GM12878 (cell line): ENCODE results near the gene CA7. TPM values are rescaled to one million over a fixed set of nuclear protein-coding genes. Genes with fewer than 3 reads are reported as not detected.

ENCODE experiments used
- ATAC-seq: fragments of 200-7000 bp; cut with Tn5 transposase; 3 replicates; pipeline ENCODE4 v1.9.1; 2020; ENCODE audit warnings: mild to moderate bottlenecking, moderate library complexity
- BruUV-seq: library from RNA; stranded (reverse); fragments of 400-500 nt; replicated peaks from 2 replicates; lab custom pipeline; 2021; lab: Mats Ljungman, UMichigan
- CTCF ChIA-PET: fragments of 300-600 bp; sonication (Branson Sonifier 250); formaldehyde crosslinking; extraction: SDS; loops from one replicate; lab custom pipeline; 2021; ENCODE audit warnings: inconsistent platforms; lab: Yijun Ruan, JAX
- POLR2A ChIA-PET: fragments of 350-600 bp; formaldehyde crosslinking; extraction: SDS; loops from one replicate; lab custom pipeline; 2021; ENCODE audit warnings: inconsistent platforms; lab: Charles Lee
- RAD21 ChIA-PET: fragments of 300-600 bp; sonication (Branson Sonifier 250); formaldehyde crosslinking; loops from one replicate; lab custom pipeline; 2023; ENCODE audit warnings: antibody characterized with exemption; ENCODE audit not compliant: unreplicated experiment; lab: Charles Lee
- SMC1A ChIA-PET: fragments of 300-600 bp; sonication (Branson Sonifier 250); formaldehyde crosslinking; loops from one replicate; lab custom pipeline; 2023; ENCODE audit not compliant: unreplicated experiment, uncharacterized antibody; lab: Charles Lee
- DNase-seq: peaks from one replicate; pipeline ENCODE4 v3.0.0-alpha.2; 2011; ENCODE audit warnings: low read depth, low spot score
- FAIRE-seq: peaks from 3 replicates; lab custom pipeline; 2011; peaks lifted over from hg19 to GRCh38; lab: Jason Lieb, UNC
- H2AFZ ChIP-seq: 2 replicates; pipeline ENCODE4 v1.6.0; 2011; ENCODE audit warnings: low read depth, low read length, control low read depth; ENCODE audit not compliant: control insufficient read depth
- H3K27ac ChIP-seq: 2 replicates; pipeline ENCODE4 v1.5.1; 2011; ENCODE audit warnings: control low read depth; ENCODE audit not compliant: control insufficient read depth, insufficient read depth
- H3K27me3 ChIP-seq, 2 experiments: replicated peaks in 1 of 2; 2 replicates each; pipeline versions ENCODE4 v1.6.0 to v1.6.1; 2011; ENCODE audit warnings: low read length in 1 of 2; ENCODE audit not compliant: control insufficient read depth in 2 of 2, insufficient read depth in 2 of 2
- H3K36me3 ChIP-seq, 2 experiments: 2 replicates each; pipeline ENCODE4 v1.5.1; 2011; ENCODE audit warnings: low read length in 1 of 2; ENCODE audit not compliant: control insufficient read depth in 2 of 2, insufficient read depth in 2 of 2
- H3K4me1 ChIP-seq: 2 replicates; pipeline ENCODE4 v1.6.1; 2011; ENCODE audit warnings: mild to moderate bottlenecking, low read length, moderate library complexity, mixed read lengths; ENCODE audit not compliant: control insufficient read depth, insufficient read depth
- H3K4me2 ChIP-seq: 2 replicates; pipeline ENCODE4 v1.6.0; 2011; ENCODE audit warnings: control low read depth; ENCODE audit not compliant: control insufficient read depth, insufficient read depth
- H3K4me3 ChIP-seq: fragments of 200-600 bp; sonication (generic); 2 replicates; pipeline ENCODE4 v1.5.1; 2016
- H3K79me2 ChIP-seq: 2 replicates; pipeline ENCODE4 v1.6.0; 2011; ENCODE audit warnings: low read length; ENCODE audit not compliant: control insufficient read depth, insufficient read depth
- H3K9ac ChIP-seq: 2 replicates; pipeline ENCODE4 v1.8.0; 2011; ENCODE audit warnings: low read length, control low read depth, mixed read lengths; ENCODE audit not compliant: control insufficient read depth, insufficient read depth
- H3K9me3 ChIP-seq: replicated peaks from 3 replicates; pipeline ENCODE4 v1.5.1; 2011; ENCODE audit warnings: mild to moderate bottlenecking, low read length; ENCODE audit not compliant: control insufficient read depth, insufficient read depth
- H4K20me1 ChIP-seq: 2 replicates; pipeline ENCODE4 v1.6.0; 2011; ENCODE audit not compliant: control insufficient read depth, insufficient read depth
- ATF7 ChIP-seq: fragments of 450-650 bp; IDR thresholded peaks from 2 replicates; pipeline ENCODE4 v1.6.1; 2016; ENCODE audit warnings: low read depth, mild to moderate bottlenecking
- BACH1 ChIP-seq: fragments of 450-650 bp; IDR thresholded peaks from 2 replicates; pipeline ENCODE4 v1.6.1; 2017; ENCODE audit warnings: mild to moderate bottlenecking, borderline replicate concordance
- CREB1 ChIP-seq: IDR thresholded peaks from 2 replicates; pipeline ENCODE4 v1.6.1; 2012; ENCODE audit warnings: low read depth, mild to moderate bottlenecking, inconsistent platforms
- CREM ChIP-seq: IDR thresholded peaks from 2 replicates; pipeline ENCODE4 v1.6.1; 2014; ENCODE audit warnings: antibody characterized with exemption, low read depth
- ETV6 ChIP-seq, 2 experiments: fragments of 450-650 bp in 1 of 2; IDR thresholded peaks in 1 of 2; conservative IDR thresholded peaks in 1 of 2; 2 replicates each; pipeline ENCODE4 v1.6.1; 2014; ENCODE audit warnings: antibody characterized with exemption in 1 of 2, borderline replicate concordance in 1 of 2, low read depth in 1 of 2, mild to moderate bottlenecking in 1 of 2, moderate library complexity in 1 of 2
- HDAC6 ChIP-seq: fragments of 200-600 bp; sonication (generic); IDR thresholded peaks from one replicate; pipeline ENCODE4 v1.8.0; 2017; ENCODE audit warnings: antibody characterized with exemption; ENCODE audit not compliant: unreplicated experiment
- JUNB ChIP-seq: IDR thresholded peaks from 2 replicates; pipeline ENCODE4 v1.6.1; 2016; ENCODE audit warnings: antibody characterized with exemption, mild to moderate bottlenecking
- RAD51 ChIP-seq: fragments of 450-650 bp; IDR thresholded peaks from 2 replicates; pipeline ENCODE4 v1.6.1; 2016; ENCODE audit warnings: moderate library complexity, mild to moderate bottlenecking, inconsistent platforms
- RB1 ChIP-seq: fragments of 450-650 bp; formaldehyde crosslinking; IDR thresholded peaks from 2 replicates; pipeline ENCODE4 v1.6.1; 2017; ENCODE audit warnings: mild to moderate bottlenecking, borderline replicate concordance
- RBBP5 ChIP-seq: fragments of 200-600 bp; sonication (generic); conservative IDR thresholded peaks from 2 replicates; pipeline ENCODE4 v1.6.1; 2016
- RELA ChIP-seq: fragments of 450-650 bp; IDR thresholded peaks from 2 replicates; pipeline ENCODE4 v1.8.0; 2014; ENCODE audit warnings: borderline replicate concordance; ENCODE audit not compliant: partially characterized antibody
- YY1 ChIP-seq: IDR thresholded peaks from 2 replicates; pipeline ENCODE4 v1.6.1; 2011; ENCODE audit warnings: low read depth, mild to moderate bottlenecking, low read length
- ZBED1 ChIP-seq: IDR thresholded peaks from 2 replicates; pipeline ENCODE4 v1.6.1; 2016; ENCODE audit warnings: borderline replicate concordance
- WGBS: methylation state at CpG from one replicate; pipeline ENCODE4 v1.1.6; 2016; ENCODE audit warnings: low lambda C conversion rate; ENCODE audit not compliant: insufficient replicate concordance, insufficient coverage; ENCODE audit errors: missing lambda C conversion rate; 5-methylcytosine and 5-hydroxymethylcytosine counted together
- in situ Hi-C: fragments of 300-500 bp; cut with MboI; formaldehyde crosslinking; loops from 9 replicates; pipeline ENCODE4 v1.14.3; 2018; ENCODE audit warnings: mixed read lengths
- intact Hi-C: fragments of 100-400 bp; cut with micrococcal nuclease; formaldehyde crosslinking; loops from one replicate; pipeline ENCODE4 v1.14.2; 2022; ENCODE audit not compliant: unreplicated experiment
- polyA plus RNA-seq, 11 experiments: library from polyadenylated mRNA; depleted of rRNA in 4 of 11; unstranded in 6 of 11; stranded (reverse) in 5 of 11; fragments of >200 nt; fragmentation: Nextera tagmentation in 4 of 11; fragmentation: Illumina TruSeq in 1 of 11; extraction: Ambion mirVana in 4 of 11; extraction: Trizol in 1 of 11; gene quantifications; 1 replicate in 1 of 11; 2 replicates in 10 of 11; pipeline versions ENCODE4 v1.2.1 to v1.2.3, GENCODE V29; 2011 to 2016; ENCODE audit warnings: inconsistent platforms in 2 of 11, missing spikeins in 2 of 11, low read depth in 1 of 11
- total RNA-seq, 4 experiments: library from RNA; depleted of rRNA in 3 of 4; stranded (reverse); fragments of >200 nt in 3 of 4; fragmentation: Illumina TruSeq in 1 of 4; extraction: Trizol in 1 of 4; gene quantifications; 2 replicates each; pipeline versions ENCODE4 v1.2.1 to v1.2.3, GENCODE V29; 2013 to 2021
- TF ChIP-seq, protein P1 (sequence below): IDR thresholded peaks from 2 replicates; pipeline ENCODE4 v1.6.1; 2012; ENCODE audit warnings: low read length, inconsistent platforms
- TF ChIP-seq, protein P2 (sequence below): fragments of 450-650 bp; formaldehyde crosslinking; IDR thresholded peaks from 2 replicates; pipeline ENCODE4 v1.4.0; 2022; ENCODE audit warnings: mild to moderate bottlenecking, moderate library complexity
- TF ChIP-seq, protein P3 (sequence below): IDR thresholded peaks from 2 replicates; pipeline ENCODE4 v1.6.1; 2012; ENCODE audit warnings: mild to moderate bottlenecking, low read depth, low read length

Gene CA7
- total and polyA plus RNA-seq, 10 of the 15 experiments (the other 5 are each of a cell fraction or from before 2014, with no cell fraction given) = 0.04 TPM; not detected in 9

DNA sequence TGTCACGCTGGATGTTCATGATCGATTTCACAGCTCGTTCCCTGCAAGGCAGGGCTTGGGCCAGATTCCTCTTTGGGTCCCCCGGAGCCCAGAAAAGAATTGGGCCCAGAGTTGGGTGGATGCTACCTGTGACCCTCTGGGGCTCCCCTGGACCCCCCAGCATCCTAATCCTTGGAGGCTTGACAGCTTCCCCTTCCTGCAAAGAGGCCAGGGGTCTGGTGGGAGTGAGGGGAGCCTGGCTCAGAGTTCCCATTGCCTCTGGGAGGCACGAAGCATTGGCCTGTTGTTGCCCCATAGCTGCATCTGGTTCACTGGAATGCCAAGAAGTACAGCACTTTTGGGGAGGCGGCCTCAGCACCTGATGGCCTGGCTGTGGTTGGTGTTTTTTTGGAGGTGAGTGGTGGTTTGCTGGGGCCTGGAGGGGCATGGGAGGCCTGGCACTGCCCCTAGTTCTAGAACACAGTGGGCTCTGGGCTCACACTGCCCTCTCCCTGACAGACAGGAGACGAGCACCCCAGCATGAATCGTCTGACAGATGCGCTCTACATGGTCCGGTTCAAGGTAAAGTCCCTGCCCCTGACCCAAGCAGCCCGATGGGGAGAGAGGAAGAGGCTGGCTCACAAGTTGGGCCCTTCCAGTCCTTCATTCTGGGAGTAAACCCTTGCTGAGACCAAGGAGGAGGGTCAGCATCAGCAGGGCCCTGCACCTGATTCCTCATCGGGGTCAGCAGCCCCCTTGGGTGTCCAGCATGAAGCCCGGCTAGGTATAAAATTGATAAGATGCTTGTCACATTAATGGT lies 7.2 kb downstream of the CA7 start:
- Histone ChIP-seq H3K4me1 (peaks cover 5% of the 10 kb centered on the region; the same call in 1 of the 2 replicates), H3K36me3 (no peaks in the 10 kb centered on the region), H3K79me2 (no peaks in the 10 kb centered on the region), H3K4me2 (no peak overlapping the region), H3K9ac (no peak overlapping the region), H2AFZ (no peak overlapping the region), H3K27ac (no peak overlapping the region), H4K20me1 (no peaks in the 10 kb centered on the region), H3K4me3 (no peak overlapping the region), H3K9me3 (no peaks in the 10 kb centered on the region), H3K27me3 (peaks cover 2 to 4% of the 10 kb centered on the region in 2 experiments; a peak in 2 of 4 replicates)
- DNase-seq (no peak), FAIRE-seq (no peak), ATAC-seq (no peak)
- CTCF ChIA-PET = interaction anchor here (6.5 to 10.4 kb wide), 2 partner anchors 16 to 21 kb away, joined by 39 to 73 read pairs; partner anchors contain the start of gene NAE1
- BruUV-seq = no TSS peak
- POLR2A ChIA-PET = no interaction called here
- RAD21 ChIA-PET = no interaction called here
- SMC1A ChIA-PET = interaction anchor here (0.7 to 1.0 kb wide), 2 partner anchors 17 to 855 kb away, joined by 3 read pairs; no protein-coding TSS in a partner anchor
- WGBS = 69% methylated on average over 13 of the region's 13 CpGs
- in situ Hi-C loops = no loop called here
- TF ChIP-seq ATF7 (no peak), HDAC6 (no peak), RBBP5 (no peak), CREM (no peak), ETV6 (conservative IDR thresholded peaks at IDR 0.05 in 1 of 2, IDR thresholded peaks at IDR 0.05 in 1 of 2; ENCODE audit: borderline replicate concordance in 1 of 2, low read depth in 1 of 2) (no peak), JUNB (no peak), RELA (no peak), ZBED1 (no peak), CREB1 (no peak), BACH1 (no peak), YY1 (no peak), RB1 (no peak), RAD51 (no peak)
- TF ChIP-seq, protein P1, sequence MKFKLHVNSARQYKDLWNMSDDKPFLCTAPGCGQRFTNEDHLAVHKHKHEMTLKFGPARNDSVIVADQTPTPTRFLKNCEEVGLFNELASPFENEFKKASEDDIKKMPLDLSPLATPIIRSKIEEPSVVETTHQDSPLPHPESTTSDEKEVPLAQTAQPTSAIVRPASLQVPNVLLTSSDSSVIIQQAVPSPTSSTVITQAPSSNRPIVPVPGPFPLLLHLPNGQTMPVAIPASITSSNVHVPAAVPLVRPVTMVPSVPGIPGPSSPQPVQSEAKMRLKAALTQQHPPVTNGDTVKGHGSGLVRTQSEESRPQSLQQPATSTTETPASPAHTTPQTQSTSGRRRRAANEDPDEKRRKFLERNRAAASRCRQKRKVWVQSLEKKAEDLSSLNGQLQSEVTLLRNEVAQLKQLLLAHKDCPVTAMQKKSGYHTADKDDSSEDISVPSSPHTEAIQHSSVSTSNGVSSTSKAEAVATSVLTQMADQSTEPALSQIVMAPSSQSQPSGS = no peak
- TF ChIP-seq, protein P2, sequence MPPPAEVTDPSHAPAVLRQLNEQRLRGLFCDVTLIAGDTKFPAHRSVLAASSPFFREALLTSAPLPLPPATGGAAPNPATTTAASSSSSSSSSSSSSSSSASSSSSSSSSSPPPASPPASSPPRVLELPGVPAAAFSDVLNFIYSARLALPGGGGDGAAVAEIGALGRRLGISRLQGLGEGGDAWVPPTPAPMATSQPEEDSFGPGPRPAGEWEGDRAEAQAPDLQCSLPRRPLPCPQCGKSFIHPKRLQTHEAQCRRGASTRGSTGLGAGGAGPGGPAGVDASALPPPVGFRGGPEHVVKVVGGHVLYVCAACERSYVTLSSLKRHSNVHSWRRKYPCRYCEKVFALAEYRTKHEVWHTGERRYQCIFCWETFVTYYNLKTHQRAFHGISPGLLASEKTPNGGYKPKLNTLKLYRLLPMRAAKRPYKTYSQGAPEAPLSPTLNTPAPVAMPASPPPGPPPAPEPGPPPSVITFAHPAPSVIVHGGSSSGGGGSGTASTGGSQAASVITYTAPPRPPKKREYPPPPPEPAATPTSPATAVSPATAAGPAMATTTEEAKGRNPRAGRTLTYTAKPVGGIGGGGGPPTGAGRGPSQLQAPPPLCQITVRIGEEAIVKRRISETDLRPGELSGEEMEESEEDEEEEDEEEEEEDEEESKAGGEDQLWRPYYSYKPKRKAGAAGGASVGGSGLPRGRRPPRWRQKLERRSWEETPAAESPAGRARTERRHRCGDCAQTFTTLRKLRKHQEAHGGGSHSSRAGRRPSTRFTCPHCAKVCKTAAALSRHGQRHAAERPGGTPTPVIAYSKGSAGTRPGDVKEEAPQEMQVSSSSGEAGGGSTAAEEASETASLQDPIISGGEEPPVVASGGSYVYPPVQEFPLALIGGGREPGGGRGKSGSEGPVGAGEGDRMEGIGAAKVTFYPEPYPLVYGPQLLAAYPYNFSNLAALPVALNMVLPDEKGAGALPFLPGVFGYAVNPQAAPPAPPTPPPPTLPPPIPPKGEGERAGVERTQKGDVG (CRISPR knock-in tag) = no peak
- TF ChIP-seq, protein P3, sequence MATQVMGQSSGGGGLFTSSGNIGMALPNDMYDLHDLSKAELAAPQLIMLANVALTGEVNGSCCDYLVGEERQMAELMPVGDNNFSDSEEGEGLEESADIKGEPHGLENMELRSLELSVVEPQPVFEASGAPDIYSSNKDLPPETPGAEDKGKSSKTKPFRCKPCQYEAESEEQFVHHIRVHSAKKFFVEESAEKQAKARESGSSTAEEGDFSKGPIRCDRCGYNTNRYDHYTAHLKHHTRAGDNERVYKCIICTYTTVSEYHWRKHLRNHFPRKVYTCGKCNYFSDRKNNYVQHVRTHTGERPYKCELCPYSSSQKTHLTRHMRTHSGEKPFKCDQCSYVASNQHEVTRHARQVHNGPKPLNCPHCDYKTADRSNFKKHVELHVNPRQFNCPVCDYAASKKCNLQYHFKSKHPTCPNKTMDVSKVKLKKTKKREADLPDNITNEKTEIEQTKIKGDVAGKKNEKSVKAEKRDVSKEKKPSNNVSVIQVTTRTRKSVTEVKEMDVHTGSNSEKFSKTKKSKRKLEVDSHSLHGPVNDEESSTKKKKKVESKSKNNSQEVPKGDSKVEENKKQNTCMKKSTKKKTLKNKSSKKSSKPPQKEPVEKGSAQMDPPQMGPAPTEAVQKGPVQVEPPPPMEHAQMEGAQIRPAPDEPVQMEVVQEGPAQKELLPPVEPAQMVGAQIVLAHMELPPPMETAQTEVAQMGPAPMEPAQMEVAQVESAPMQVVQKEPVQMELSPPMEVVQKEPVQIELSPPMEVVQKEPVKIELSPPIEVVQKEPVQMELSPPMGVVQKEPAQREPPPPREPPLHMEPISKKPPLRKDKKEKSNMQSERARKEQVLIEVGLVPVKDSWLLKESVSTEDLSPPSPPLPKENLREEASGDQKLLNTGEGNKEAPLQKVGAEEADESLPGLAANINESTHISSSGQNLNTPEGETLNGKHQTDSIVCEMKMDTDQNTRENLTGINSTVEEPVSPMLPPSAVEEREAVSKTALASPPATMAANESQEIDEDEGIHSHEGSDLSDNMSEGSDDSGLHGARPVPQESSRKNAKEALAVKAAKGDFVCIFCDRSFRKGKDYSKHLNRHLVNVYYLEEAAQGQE = no peak
- intact Hi-C loops = no loop called here
